GM12892 (cell line): Measurements from ENCODE around the gene RRP9.

Experiments used
- POLR2A ChIP-seq: IDR thresholded peaks from 2 replicates; pipeline ENCODE4 v1.6.1; 2011; ENCODE audit warnings: low read depth, low read length, control low read depth
- POLR2AphosphoS5 ChIP-seq: IDR thresholded peaks from 2 replicates; pipeline ENCODE4 v1.6.1; 2011; ENCODE audit warnings: low read depth, low read length, control low read depth

DNA sequence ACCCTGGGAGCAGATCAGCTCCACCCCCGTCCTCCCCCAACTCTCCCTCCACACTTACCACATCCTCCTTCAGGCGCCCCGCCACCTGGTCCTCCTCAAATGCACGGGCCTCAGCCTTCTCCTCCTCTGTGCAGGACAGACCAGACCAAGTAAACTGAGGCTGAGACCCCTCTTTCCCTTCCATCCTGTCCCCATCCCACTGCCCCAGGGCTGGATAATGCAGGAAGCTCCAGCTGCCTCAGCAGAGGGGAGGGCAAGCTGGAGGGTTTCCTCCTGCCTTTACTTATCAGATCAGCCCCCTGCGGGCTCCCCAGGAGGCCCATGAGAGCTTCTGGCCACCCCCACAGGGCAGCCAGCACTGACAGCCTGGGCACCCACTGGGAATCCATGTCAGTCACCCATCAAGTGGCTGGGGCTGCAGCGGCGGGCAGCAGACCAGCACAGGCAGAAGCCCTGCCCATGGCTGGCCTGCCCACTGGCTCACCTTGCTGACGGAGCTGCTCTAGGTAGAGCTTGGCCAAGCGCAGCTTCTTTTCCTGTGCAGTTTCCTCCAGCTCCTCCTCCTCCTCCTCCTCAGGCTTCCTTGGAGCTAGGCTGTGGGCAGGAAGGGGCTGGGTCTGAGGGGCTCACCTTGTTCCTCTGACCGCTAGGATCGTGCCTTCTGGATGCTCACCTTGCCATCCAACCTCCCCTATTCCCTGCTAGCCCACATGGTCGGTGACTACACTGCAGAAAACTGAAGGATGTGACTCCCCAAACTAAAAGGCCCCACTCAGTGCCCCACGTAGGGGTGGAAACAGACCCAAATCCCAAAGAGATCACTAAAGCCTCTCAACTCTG is 3.9 kb downstream of the RRP9 start:
- TF ChIP-seq POLR2A (no peak), POLR2AphosphoS5 (no peak)
